ENCODE results near the gene ERGIC1.

GRCh38 chr5:172945151-172945550 lies 111.1 kb downstream of the ERGIC1 start:
- TF ChIP-seq CTCF (IDR thresholded peaks at IDR 0.05) (no peak), POLR2A (IDR thresholded peaks at IDR 0.05) (no peak)

Measured in testis (tissue), 2 donors.